SH-SY5Y (cell line): ENCODE measurements around the gene PLSCR3.

Experiments
- GATA2 ChIP-seq: IDR thresholded peaks from 2 replicates; pipeline ENCODE4 v1.6.1; 2011; ENCODE audit warnings: mild to moderate bottlenecking, low read depth, low read length
- GATA3 ChIP-seq: IDR thresholded peaks from 2 replicates; pipeline ENCODE4 v1.6.1; 2011; ENCODE audit warnings: low read depth, mild to moderate bottlenecking, low read length, moderate library complexity

The PLSCR3 gene

DNA sequence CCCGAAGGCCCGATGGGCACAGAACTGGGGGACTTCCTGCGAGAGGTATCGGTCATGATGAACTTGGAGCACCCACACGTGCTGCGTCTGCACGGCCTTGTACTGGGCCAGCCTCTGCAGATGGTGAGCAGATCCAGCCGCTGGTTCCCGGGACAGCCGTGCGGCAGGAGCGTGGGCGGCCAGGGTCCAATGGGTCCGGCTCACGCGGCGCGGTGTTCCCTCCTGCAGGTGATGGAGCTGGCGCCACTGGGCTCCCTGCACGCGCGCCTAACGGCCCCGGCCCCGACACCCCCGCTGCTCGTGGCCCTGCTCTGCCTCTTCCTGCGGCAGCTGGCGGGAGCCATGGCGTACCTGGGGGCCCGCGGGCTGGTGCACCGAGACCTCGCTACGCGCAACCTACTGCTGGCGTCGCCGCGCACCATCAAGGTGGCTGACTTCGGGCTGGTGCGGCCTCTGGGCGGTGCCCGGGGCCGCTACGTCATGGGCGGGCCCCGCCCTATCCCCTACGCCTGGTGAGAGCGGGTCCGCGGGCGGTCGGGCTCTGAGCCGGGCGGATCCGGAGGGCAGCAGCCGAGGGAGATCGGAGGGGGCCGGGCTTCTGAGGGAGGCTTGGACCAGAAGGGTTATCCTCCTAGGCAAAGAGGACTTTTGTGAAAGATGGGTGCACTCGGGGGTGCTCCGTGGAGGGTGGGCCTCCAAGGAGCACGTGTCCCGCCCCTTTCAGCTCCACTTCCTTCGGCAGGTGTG, 10.4 kb downstream of the PLSCR3 start:
- TF ChIP-seq GATA2 = no peak
- TF ChIP-seq GATA3 = no peak

DNA sequence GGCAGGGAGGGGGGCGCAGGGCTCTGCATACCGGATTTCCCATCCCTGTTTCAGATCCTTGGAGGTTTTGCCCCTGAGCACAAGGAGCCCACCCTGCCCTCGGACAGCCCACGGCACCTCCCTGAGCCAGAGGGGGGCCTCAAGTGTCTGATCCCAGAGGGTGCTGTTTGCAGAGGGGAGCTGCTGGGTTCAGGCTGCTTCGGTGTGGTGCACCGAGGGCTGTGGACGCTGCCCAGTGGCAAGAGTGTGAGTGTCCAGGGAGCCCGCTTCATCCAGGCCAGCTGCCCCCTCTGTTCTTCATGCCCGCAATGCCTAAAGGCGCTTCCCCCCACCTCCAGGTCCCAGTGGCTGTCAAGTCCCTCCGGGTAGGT, 11.0 kb downstream of the PLSCR3 start:
- TF ChIP-seq GATA3 (no peak), GATA2 (no peak)

DNA sequence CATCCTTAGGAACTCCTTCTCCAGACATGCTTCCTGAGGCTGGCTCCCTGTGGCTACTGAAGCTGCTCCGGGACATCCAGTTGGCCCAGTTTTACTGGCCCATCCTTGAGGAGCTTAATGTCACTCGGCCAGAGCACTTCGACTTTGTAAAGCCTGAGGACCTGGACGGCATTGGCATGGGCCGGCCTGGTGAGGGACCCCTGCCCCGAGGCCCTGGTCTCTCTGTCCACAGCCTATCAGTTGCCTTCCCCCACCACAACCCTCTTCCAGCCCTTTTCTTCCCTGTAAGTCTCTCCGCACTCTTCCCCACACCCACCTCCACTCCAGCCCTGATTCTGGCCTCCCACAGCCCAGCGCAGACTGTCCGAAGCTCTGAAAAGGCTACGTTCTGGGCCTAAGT, 11.4 kb downstream of the PLSCR3 start:
- TF ChIP-seq GATA2 (no peak), GATA3 (no peak)

DNA sequence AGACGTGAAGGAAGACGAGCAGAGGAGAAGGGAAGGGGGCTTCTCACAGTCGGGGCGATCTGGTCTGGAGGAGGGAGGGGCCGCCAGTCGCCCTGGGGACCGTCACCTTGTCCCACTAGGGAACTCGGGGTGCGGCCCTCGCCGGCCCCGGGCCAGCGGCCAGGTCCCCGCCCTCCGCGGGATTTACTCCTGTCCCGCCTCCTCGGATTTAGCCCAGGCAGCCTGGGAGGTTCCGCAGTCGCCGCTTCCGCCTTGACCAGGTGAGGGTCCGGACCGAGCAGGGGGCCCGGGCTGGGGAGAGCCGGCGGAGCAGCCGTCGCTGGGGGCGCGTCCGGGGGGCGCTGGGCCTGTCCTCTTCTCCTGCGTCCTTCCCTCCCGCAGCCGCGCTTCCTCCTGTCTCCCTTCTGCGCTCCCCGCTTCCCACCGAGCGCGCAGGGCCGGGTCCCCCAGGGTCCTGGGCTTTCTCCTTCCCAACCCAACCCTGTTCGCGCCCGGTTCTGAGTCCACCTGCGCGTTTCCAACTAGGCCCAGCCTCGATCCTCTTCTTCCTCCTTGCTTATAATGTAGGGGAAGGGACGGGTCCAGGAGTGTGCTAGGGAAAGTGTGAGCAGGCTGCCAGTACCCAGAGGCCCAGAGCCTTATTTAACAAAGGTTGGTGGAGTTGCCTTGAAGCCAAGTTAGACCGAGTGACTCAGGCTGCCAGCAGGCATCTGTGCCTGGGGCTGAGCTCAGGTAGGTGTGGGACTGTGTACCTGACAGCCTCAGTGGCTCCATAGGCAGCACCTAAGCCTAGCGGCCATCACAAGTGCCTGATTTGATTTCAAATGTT, 13.3 kb downstream of the PLSCR3 start, which contains the start of gene TNK1:
TNK1 (plus strand) TSS at position 235 of the 829 bp plus-strand sequence. CDS start 1,838 bp downstream, outside the sequence.
- TF ChIP-seq GATA3 = no peak
- no peak for TF ChIP-seq GATA2

DNA sequence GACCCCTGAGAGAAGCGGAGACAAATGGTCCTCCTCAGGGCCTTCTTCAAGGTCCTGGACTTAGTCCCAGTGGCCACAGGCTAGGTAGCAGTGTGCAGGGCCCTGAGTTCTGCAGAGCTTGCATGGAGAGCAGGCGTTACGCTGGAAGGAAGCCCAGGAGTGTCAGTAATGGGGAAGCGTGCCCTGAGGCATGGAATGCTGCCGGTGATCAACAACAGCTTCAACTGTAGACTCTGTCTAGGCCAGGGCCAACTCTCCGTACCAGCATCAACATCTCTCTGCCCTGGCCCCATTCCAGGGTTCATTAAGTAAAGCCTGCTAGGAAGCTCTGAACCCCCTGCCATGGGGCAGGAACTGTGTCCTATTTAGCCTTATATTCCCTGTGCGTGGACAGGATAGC, 14.0 kb downstream of the PLSCR3 start:
- no peak for TF ChIP-seq GATA3
- no peak for TF ChIP-seq GATA2

DNA sequence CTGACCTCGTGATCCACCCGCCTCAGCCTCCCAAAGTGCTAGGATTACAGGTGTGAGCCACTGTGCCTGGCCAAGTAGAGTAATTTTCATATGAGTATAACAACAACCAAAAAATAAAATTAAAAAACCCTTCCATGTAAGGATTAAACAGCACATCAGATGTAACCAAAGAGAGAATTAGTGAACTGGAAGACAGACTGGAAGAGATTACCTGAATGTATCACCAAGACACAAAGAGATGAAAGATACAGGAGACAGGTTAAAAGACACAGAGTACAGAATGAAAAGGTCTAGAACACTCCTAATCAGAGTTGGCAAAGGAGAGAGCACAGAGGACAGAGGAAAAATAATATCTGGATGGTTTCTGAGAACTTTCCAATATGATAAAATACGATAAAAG, 15.2 kb downstream of the PLSCR3 start:
- no peak for TF ChIP-seq GATA2
- no peak for TF ChIP-seq GATA3

DNA sequence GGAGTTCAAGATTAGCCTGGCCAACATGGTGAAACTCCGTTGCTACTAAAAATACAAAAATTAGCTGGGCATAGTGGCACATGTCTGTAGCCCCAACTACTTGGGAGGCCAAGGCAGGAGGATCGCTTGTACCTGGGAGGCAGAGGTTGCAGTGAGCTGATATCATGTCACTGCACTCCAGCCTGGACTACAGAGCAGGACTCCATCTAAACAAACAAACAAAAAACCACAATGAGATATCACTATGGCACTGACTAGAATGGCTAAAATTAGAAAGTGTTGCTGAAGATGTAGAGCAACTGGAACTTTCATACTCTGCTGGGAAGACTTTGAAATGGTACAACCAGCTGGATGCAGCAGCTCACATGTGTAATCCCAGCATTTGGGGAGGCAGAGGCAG, 20.0 kb downstream of the PLSCR3 start:
- no peak for TF ChIP-seq GATA2
- TF ChIP-seq GATA3 = no peak

DNA sequence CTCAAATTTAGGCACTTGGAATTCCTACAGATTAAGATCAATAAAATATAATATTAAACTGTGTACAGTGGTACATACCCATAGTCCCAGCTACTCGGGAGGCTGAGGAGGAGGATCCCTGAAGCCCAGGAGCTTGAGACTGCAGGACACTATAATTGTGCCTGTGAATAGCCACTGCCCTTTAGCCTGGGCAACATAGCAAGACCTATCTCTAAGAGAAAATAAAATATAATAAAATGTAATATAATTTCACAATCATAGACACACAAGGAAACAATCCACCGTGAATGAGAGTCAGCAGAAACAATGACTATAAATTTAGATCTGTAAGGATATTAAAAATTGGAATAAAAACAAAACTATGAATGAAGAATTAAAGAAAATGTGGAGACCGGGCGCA, 23.5 kb downstream of the PLSCR3 start:
- no peak for TF ChIP-seq GATA2
- TF ChIP-seq GATA3 = no peak

DNA sequence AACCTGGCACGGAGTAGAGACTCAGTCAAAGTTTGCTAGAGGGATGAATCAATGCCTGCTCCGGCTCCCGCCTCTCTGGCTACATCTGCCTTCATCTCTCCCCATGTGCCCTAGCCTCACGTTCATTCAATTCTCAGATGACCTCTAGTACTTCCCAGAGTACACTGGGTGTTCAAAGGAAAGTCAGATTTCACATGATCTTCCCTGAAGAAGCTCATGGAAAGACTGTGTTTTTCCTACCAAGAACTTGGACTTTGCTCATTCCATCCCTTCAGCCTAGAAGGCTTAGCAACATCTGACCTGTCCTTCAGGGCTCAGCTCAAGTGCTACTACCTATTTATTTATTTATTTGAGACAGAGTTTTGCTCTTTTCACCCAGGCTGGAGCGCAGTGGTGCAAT, 24.5 kb downstream of the PLSCR3 start:
- TF ChIP-seq GATA3 (no peak), GATA2 (no peak)

DNA sequence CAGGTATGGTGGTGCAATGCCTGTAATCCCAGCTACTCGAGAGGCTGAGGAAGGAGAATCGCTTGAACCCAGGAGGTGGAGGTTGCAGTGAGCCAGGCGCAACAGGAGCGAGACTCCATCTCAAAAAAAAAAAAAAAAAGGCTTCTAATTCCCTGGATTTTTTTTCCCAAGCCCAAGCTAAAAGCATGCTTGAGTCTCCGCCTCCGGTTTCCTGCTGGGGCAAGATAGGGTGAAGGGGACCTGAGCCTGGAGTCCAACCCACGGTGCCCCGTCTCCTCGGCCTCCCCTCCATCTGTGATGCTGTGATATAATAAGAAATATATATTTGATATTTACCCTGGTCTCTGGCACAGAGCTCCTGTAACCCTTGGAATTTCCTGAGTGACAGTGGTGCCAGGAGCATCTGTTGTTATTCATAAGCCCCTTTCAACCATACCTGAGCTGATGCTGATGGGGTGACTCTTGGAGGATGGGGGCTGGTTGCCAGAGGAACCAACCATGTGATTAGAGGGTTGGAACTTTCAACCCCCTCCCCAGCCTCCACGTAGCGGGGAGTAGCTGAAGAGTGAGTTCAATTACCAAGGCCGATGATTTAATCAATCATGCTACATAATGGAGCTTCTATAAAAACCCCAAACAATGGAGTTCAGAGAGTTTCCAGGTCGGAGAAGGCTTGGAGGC, 26.3 kb downstream of the PLSCR3 start:
- no peak for TF ChIP-seq GATA2
- no peak for TF ChIP-seq GATA3

DNA sequence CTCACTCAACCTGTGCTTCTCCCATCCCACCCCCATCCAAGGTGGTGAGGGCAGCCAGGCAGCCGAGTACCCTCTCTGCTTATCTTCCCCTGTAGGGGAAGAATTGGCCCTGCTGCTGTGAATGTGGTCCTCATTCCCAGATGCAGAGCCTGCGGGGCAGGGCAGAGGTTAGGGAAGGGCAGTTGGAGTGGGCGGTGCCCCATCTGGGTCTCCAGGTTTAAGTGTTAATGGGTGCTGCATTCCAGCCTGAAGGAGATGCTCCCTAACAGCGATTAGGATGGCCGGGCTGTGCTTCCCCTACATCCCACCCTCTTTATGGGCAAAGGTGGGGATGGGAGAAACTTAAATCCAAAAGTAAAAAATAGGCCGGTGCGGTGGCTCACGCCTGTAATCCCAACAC, 27.2 kb downstream of the PLSCR3 start:
- TF ChIP-seq GATA2 (no peak), GATA3 (no peak)

DNA sequence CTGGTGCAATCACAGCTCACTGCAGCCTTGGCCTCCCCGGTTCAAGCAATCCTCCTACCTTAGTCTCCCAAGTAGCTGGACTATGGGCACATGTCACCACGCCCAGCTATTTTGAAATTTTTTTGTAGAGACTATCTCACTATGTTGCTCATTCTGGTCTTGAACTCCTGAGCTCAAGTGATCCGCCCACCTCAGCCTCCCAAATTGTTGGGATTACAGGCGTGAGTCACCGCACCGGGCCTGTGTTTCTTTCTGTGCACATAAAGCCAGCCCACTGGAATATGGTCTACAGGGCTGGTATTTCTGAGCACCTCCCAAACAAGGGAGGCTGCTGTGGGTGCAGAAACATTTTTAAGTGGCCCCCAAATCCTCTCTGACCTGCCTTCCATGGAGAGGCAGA, 31.0 kb downstream of the PLSCR3 start:
- no peak for TF ChIP-seq GATA3
- no peak for TF ChIP-seq GATA2

DNA sequence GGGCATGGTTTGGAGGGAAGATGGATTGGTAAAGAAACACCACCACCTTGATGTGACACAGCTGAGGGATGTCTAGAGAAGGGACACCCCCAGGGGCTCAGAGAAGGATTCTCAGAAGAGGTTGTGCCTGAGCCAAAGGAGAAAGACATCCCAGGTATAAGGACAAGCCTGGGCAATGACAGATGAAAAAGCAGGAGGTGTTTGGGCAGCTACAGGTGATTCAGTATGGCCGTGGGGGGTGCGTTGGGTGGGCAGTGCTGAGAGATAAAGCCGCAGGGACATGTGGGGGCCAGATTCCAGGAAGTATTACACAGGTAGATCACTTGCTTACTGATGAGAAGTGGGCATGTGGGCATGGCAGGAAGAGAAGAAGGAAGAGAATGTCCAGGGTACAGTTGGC, 32.4 kb downstream of the PLSCR3 start:
- TF ChIP-seq GATA2 (no peak), GATA3 (no peak)

DNA sequence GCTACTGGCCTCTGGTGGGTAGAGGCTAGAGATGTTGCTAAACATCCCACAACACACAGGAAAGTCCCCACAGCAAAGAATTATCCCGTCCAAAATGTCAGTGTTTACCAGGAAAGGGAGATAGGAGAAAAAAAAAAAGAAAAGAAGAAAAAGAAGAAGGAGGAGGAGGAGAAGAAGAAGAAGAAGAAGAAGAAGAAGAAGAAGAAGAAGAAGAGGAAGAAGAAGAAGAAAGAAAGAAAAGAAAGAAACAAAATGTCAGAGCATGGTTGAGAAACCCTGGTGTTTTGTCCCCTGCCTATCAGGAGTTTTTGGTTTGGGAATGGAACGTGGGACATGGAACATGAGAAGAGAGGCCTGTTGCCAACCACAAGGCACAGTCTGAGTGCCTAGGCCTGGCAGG, 36.9 kb downstream of the PLSCR3 start:
- TF ChIP-seq GATA2 (no peak), GATA3 (no peak)

DNA sequence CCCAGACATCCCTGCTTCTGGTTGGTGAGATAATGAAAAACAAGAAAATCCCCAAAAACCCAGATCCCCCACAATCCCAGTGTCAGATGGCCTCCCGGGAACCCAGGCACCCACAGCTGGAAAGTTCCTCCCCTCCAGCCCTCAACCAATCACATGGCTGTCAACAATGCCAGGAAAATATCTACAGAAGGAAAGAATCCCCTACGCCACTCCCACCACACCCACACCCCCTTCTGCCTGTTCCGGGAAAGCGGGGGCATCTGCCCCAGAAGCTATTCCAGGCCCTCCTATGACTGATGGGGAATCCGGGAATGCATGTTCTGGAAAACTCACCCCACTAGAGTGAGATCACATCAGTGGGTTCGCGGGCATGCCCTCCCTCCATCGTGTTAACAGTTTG, 37.6 kb downstream of the PLSCR3 start:
- TF ChIP-seq GATA2 (no peak), GATA3 (no peak)
